AG09309 (cell line): Measurements from ENCODE around the gene AFTPH.

Experiments used
- DNase-seq: peaks from one replicate; pipeline ENCODE4 v3.0.0-alpha.2; 2010; ENCODE audit warnings: low read depth
- H3K4me3 ChIP-seq: 2 replicates; pipeline ENCODE4 v1.5.1; 2011; ENCODE audit warnings: mild to moderate bottlenecking, low read depth, low read length, moderate library complexity; ENCODE audit not compliant: control insufficient read depth
- TF ChIP-seq, protein P1 (sequence below): IDR thresholded peaks from 2 replicates; pipeline ENCODE4 v1.5.1; 2011; ENCODE audit warnings: mild to moderate bottlenecking, low read depth, low read length, inconsistent platforms; ENCODE audit not compliant: insufficient read depth, control insufficient read depth; ENCODE audit errors: missing control alignments

The AFTPH gene

GRCh38 chr2:64610316-64610855 lies 86.3 kb downstream of the AFTPH start:
- no peak overlapping the region for H3K4me3 ChIP-seq
- TF ChIP-seq, protein P1, sequence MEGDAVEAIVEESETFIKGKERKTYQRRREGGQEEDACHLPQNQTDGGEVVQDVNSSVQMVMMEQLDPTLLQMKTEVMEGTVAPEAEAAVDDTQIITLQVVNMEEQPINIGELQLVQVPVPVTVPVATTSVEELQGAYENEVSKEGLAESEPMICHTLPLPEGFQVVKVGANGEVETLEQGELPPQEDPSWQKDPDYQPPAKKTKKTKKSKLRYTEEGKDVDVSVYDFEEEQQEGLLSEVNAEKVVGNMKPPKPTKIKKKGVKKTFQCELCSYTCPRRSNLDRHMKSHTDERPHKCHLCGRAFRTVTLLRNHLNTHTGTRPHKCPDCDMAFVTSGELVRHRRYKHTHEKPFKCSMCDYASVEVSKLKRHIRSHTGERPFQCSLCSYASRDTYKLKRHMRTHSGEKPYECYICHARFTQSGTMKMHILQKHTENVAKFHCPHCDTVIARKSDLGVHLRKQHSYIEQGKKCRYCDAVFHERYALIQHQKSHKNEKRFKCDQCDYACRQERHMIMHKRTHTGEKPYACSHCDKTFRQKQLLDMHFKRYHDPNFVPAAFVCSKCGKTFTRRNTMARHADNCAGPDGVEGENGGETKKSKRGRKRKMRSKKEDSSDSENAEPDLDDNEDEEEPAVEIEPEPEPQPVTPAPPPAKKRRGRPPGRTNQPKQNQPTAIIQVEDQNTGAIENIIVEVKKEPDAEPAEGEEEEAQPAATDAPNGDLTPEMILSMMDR = no peak
- DNase-seq = no peak

GRCh38 chr2:64612575-64613195 lies 88.6 kb downstream of the AFTPH start:
- H3K4me3 ChIP-seq = no peak overlapping the region
- DNase-seq = no peak
- TF ChIP-seq, protein P1 = no peak

DNA sequence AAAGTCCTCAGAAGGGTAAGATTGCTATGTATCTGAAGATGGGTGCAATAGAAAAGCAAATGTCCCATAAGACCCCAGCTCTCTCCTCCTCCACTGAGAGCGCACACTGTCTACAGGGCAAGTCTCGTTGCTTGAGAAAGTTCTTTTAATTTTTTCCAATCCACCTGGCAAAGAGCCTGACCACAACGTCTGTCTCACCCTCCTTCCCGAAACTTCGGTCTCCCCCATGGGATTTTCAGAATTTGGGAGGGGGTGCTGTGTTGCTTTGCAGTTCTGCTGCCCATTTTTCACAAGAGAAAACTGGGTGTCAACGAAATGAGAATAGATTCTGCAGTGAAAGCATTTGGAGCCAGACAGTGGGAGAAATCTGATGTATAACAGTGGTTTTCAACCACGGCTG lies 89.1 kb downstream of the AFTPH start:
- no peak for DNase-seq
- TF ChIP-seq, protein P1 = no peak
- no peak overlapping the region for H3K4me3 ChIP-seq

DNA sequence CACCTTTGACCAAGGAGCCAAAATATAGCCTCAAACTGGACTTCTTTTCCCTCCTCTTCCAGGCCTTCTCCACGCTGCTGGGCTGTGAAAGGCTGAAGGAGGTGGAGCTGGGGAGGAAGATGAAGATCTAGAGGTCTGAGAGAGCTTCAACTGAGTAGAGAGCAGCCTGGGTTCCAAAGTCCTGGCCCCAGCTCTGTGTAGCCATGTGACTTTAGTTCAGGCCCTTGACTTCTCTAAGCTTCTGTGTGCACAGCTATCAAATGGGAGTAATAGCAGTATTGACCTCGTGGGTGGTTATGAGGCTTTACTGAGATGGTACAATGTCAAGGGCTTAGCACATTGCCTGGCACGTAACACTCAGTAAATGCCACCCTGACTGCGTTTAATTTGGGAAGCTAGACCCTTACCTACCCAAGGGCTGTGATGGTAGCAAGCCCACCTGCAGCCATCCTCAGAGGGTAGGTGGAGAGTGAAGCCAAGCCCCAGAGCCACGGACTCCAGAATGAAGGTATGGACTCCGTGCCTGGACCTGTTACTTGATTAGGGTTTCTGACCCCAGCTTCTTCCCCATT lies 91.2 kb downstream of the AFTPH start:
- no peak for DNase-seq
- TF ChIP-seq, protein P1 = no peak
- no peak overlapping the region for H3K4me3 ChIP-seq

DNA sequence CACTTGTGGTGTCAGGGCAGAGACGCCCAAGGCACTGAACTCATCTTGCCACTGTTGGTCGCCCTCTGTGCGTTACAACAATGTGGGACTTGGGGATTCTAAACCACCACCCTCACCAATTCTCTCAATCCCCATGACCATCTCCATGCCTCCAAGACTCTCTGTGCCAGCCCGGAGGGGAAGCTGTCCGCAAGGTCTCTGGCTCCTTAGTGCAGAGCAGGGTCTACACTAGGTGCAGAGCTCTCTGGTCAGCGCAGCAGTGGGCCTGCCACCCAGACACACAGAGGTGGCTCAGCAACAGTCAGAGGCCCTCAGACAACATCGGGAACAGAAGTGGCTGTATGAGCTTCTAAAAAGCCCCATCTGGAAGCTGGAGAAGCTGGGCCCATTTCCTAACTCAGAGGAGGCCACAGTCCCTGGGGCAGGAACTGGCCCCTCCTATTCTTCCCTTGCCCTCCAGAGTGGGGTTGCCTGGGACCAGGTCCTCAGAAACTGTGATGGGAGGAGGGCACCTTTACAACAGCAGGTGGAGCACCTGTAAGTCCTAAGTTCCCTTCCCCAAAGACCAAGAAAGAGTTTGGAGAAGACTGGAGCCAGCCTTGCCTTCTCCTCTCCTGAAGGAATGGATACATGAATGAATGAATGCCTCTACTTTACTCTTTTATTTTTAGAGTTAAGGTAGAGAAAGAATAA lies 91.9 kb downstream of the AFTPH start:
- TF ChIP-seq, protein P1 = no peak
- no peak overlapping the region for H3K4me3 ChIP-seq
- DNase-seq = no peak

DNA sequence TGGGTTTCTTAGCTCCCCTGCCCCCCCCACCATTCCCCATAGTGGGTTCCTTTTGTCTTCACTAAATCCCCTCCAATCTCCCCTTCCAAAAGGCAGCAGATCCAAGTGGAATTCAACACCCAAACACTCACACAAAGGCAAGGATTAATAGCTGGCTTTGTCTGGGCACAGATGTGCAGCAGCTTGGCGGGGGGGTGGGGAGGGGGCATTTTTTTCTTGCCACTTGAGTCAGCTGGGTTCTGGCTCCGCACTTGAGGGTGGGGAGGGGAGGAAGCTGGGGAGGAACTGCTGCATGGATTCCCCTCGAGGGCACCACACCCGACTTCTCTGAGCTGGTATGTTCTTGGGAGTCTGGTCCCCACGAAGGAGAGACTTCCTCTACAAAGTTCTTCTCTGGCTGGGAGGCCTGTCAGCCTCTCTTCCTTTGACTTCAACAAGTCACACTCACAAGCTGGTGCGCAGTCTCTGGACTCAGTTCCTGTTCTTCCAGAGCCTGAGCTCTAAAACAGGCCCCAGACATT lies 93.6 kb downstream of the AFTPH start:
- TF ChIP-seq, protein P1 = no peak
- no peak overlapping the region for H3K4me3 ChIP-seq
- no peak for DNase-seq
